IMR-90 (cell line): ENCODE data around the gene SLC25A19. TPM values are rescaled to one million over a fixed set of nuclear protein-coding genes. Genes with fewer than 3 reads are reported as not detected.

Experiments used
- ATAC-seq: fragments of 200-7000 bp; cut with Tn5 transposase; 2 replicates; pipeline ENCODE4 v1.9.1; 2020; ENCODE audit warnings: low read depth, mild to moderate bottlenecking, moderate library complexity
- BruUV-seq: library from RNA; stranded (reverse); fragments of 400-500 nt; replicated peaks from 2 replicates; lab custom pipeline; 2021; lab: Mats Ljungman, UMichigan
- CTCF ChIA-PET: fragments of 300-600 bp; formaldehyde crosslinking; extraction: SDS; loops from one replicate; lab custom pipeline; 2021; ENCODE audit warnings: antibody characterized with exemption; lab: Yijun Ruan, JAX
- POLR2A ChIA-PET: fragments of 300-600 bp; sonication (Branson Sonifier 250); formaldehyde crosslinking; loops from one replicate; lab custom pipeline; 2022; ENCODE audit warnings: antibody characterized with exemption; ENCODE audit not compliant: unreplicated experiment; lab: Charles Lee
- DNase-seq: peaks from one replicate; pipeline ENCODE4 v3.0.0; 2013
- H2AFZ ChIP-seq: replicated peaks from 2 replicates; pipeline ENCODE3; 2013; ENCODE audit warnings: low read length, mild to moderate bottlenecking; ENCODE audit not compliant: poor library complexity
- H2AK5ac ChIP-seq: 2 replicates; pipeline ENCODE4 v1.6.1; 2013; ENCODE audit warnings: low read depth, low read length, inconsistent platforms
- H2AK9ac ChIP-seq: replicated peaks from 2 replicates; pipeline ENCODE3; 2013; ENCODE audit warnings: mild to moderate bottlenecking, low read depth, low read length, moderate library complexity; ENCODE audit not compliant: poor library complexity
- H2BK120ac ChIP-seq: 2 replicates; pipeline ENCODE4 v1.6.1; 2013; ENCODE audit warnings: low read depth, low read length, inconsistent platforms
- H2BK15ac ChIP-seq: 3 replicates; pipeline ENCODE4 v1.6.1; 2013; ENCODE audit warnings: low read depth, low read length, inconsistent platforms
- H2BK20ac ChIP-seq: 2 replicates; pipeline ENCODE4 v1.6.1; 2013; ENCODE audit warnings: low read depth, mild to moderate bottlenecking, inconsistent platforms, low read length, moderate library complexity
- H2BK5ac ChIP-seq: 2 replicates; pipeline ENCODE4 v1.6.1; 2013; ENCODE audit warnings: mild to moderate bottlenecking, low read depth, low read length, inconsistent platforms; ENCODE audit not compliant: poor library complexity, severe bottlenecking
- H3K14ac ChIP-seq: replicated peaks from 2 replicates; pipeline ENCODE4 v1.6.1; 2013; ENCODE audit warnings: low read depth, low read length, inconsistent platforms
- H3K18ac ChIP-seq: 2 replicates; pipeline ENCODE4 v1.6.1; 2013; ENCODE audit warnings: low read depth, low read length, control low read depth
- H3K23ac ChIP-seq: 2 replicates; pipeline ENCODE4 v1.6.1; 2013; ENCODE audit warnings: low read depth, low read length, inconsistent platforms
- H3K27ac ChIP-seq: 2 replicates; pipeline ENCODE4 v1.5.1; 2013; ENCODE audit warnings: mild to moderate bottlenecking, control low read depth, low read length; ENCODE audit not compliant: insufficient read depth
- H3K27me3 ChIP-seq: 2 replicates; pipeline ENCODE4 v1.6.1; 2013; ENCODE audit warnings: low read length; ENCODE audit not compliant: control insufficient read depth, insufficient read depth
- H3K36me3 ChIP-seq: 2 replicates; pipeline ENCODE4 v1.6.1; 2013; ENCODE audit warnings: low read length, mixed read lengths; ENCODE audit not compliant: control insufficient read depth, insufficient read depth
- H3K4ac ChIP-seq: 2 replicates; pipeline ENCODE4 v1.6.1; 2013; ENCODE audit warnings: low read depth, low read length, inconsistent platforms
- H3K4me1 ChIP-seq: 2 replicates; pipeline ENCODE4 v1.6.1; 2013; ENCODE audit warnings: low read length, mixed read lengths; ENCODE audit not compliant: control insufficient read depth, insufficient read depth
- H3K4me2 ChIP-seq: 2 replicates; pipeline ENCODE4 v1.6.1; 2013; ENCODE audit warnings: low read depth, mild to moderate bottlenecking, control low read depth, low read length, moderate library complexity
- H3K4me3 ChIP-seq: 2 replicates; pipeline ENCODE4 v1.5.1; 2013; ENCODE audit warnings: low read depth, mild to moderate bottlenecking, control low read depth, low read length, moderate library complexity; ENCODE audit not compliant: insufficient read depth
- H3K56ac ChIP-seq: 2 replicates; pipeline ENCODE4 v1.6.1; 2013; ENCODE audit warnings: low read length, inconsistent platforms; ENCODE audit not compliant: insufficient read depth; ENCODE audit errors: extremely low read depth
- H3K79me1 ChIP-seq, 2 experiments: 2 replicates each; pipeline ENCODE4 v1.6.1; 2013; ENCODE audit warnings: low read length in 2 of 2, inconsistent platforms in 1 of 2, low read depth in 1 of 2
- H3K9ac ChIP-seq: 2 replicates; pipeline ENCODE4 v1.6.1; 2013; ENCODE audit warnings: low read depth, low read length, control low read depth
- H3K9me1 ChIP-seq: 2 replicates; pipeline ENCODE4 v1.6.1; 2013; ENCODE audit warnings: low read length, inconsistent platforms; ENCODE audit not compliant: insufficient read depth
- H3K9me3 ChIP-seq: 2 replicates; pipeline ENCODE4 v1.6.1; 2013; ENCODE audit warnings: low read length; ENCODE audit not compliant: control insufficient read depth, insufficient read depth
- H4K20me1 ChIP-seq: 2 replicates; pipeline ENCODE4 v1.6.1; 2013; ENCODE audit warnings: low read length, inconsistent platforms; ENCODE audit not compliant: insufficient read depth
- H4K5ac ChIP-seq: 2 replicates; pipeline ENCODE4 v1.6.1; 2013; ENCODE audit warnings: mild to moderate bottlenecking, low read depth, low read length, control low read depth
- H4K8ac ChIP-seq, 2 experiments: 2 replicates each; pipeline ENCODE4 v1.6.1; 2013; ENCODE audit warnings: low read depth in 2 of 2, low read length in 2 of 2, control low read depth in 1 of 2, inconsistent platforms in 1 of 2
- H4K91ac ChIP-seq: 2 replicates; pipeline ENCODE4 v1.6.1; 2013; ENCODE audit warnings: low read depth, low read length, inconsistent platforms; ENCODE audit not compliant: insufficient read depth
- BHLHE40 ChIP-seq: fragments of 150-350 bp; IDR thresholded peaks from 2 replicates; pipeline ENCODE4 v1.6.1; 2016; ENCODE audit warnings: mild to moderate bottlenecking, low read depth, low read length
- CEBPB ChIP-seq: IDR thresholded peaks from 2 replicates; pipeline ENCODE4 v1.6.1; 2012; ENCODE audit warnings: low read depth, low read length, improper control_type of control experiment
- FOS ChIP-seq: fragments of 150-350 bp; IDR thresholded peaks from 2 replicates; pipeline ENCODE4 v1.6.1; 2016; ENCODE audit warnings: low read depth, low read length
- MAFK ChIP-seq: IDR thresholded peaks from 2 replicates; pipeline ENCODE4 v1.6.1; 2012; ENCODE audit warnings: low read depth, low read length, improper control_type of control experiment
- MXI1 ChIP-seq: IDR thresholded peaks from 2 replicates; pipeline ENCODE4 v1.6.1; 2012; ENCODE audit warnings: low read depth, mild to moderate bottlenecking, low read length, moderate library complexity, borderline replicate concordance
- POLR2A ChIP-seq: IDR thresholded peaks from 2 replicates; pipeline ENCODE4 v1.6.1; 2012; ENCODE audit warnings: mild to moderate bottlenecking, low read depth, low read length
- RAD21 ChIP-seq: IDR thresholded peaks from 2 replicates; pipeline ENCODE4 v1.6.1; 2012; ENCODE audit warnings: low read length, improper control_type of control experiment
- RCOR1 ChIP-seq: IDR thresholded peaks from 2 replicates; pipeline ENCODE4 v1.6.1; 2012; ENCODE audit warnings: mild to moderate bottlenecking, low read length, improper control_type of control experiment; ENCODE audit not compliant: insufficient replicate concordance
- SMC3 ChIP-seq: fragments of 150-350 bp; IDR thresholded peaks from 2 replicates; pipeline ENCODE4 v1.6.1; 2016; ENCODE audit warnings: low read depth, mild to moderate bottlenecking, antibody characterized with exemption, low read length, moderate library complexity
- WGBS, 2 experiments: methylation state at CpG; one replicate each; pipeline versions ENCODE4 v1.1.5 to v1.1.7; 2013; ENCODE audit warnings: missing lambda C conversion rate in 2 of 2; ENCODE audit not compliant: insufficient read length in 1 of 2; ENCODE audit errors: extremely low coverage in 2 of 2; 5-methylcytosine and 5-hydroxymethylcytosine counted together
- dilution Hi-C: fragments of 300-500 bp; cut with HindIII; formaldehyde crosslinking; loops from one replicate; pipeline ENCODE4 v1.14.3; 2018; ENCODE audit warnings: low sequenced_read_pairs; ENCODE audit not compliant: unreplicated experiment
- in situ Hi-C: fragments of 300-500 bp; cut with MboI; formaldehyde crosslinking; loops from 3 replicates; pipeline ENCODE4 v1.14.3; 2019; ENCODE audit warnings: low sequenced_read_pairs, inconsistent platforms, mixed read lengths
- intact Hi-C: fragments of 100-400 bp; cut with micrococcal nuclease; formaldehyde crosslinking; loops from 2 replicates; pipeline ENCODE4 v1.10.0; 2022
- polyA plus RNA-seq, 3 experiments: library from polyadenylated mRNA; depleted of rRNA; stranded (reverse); fragments of >200 nt; gene quantifications; 2 replicates each; pipeline ENCODE4 v1.2.3, GENCODE V29; 2012; ENCODE audit warnings: low replicate concordance in 1 of 3
- total RNA-seq: library from RNA; depleted of rRNA; stranded (reverse); fragments of >200 nt; gene quantifications from 2 replicates; pipeline ENCODE4 v1.2.3, GENCODE V29; 2012
- TF ChIP-seq, protein P1 (sequence below): fragments of 150-350 bp; IDR thresholded peaks from 2 replicates; pipeline ENCODE4 v1.6.1; 2016; ENCODE audit warnings: low read depth, mild to moderate bottlenecking, low read length, moderate library complexity, borderline replicate concordance
- TF ChIP-seq, protein P2 (sequence below): conservative IDR thresholded peaks from 2 replicates; pipeline ENCODE4 v1.5.1; 2012; ENCODE audit warnings: mild to moderate bottlenecking, low read depth, low read length, improper control_type of control experiment
- TF ChIP-seq, protein P3 (sequence below): fragments of 150-350 bp; IDR thresholded peaks from 2 replicates; pipeline ENCODE4 v1.6.1; 2017; ENCODE audit warnings: mild to moderate bottlenecking, antibody characterized with exemption, low read length, low read depth

The SLC25A19 gene
- total and polyA plus RNA-seq, 2 of the 4 experiments (the other 2 are of a cell fraction) = 9.1 to 9.2 TPM

DNA sequence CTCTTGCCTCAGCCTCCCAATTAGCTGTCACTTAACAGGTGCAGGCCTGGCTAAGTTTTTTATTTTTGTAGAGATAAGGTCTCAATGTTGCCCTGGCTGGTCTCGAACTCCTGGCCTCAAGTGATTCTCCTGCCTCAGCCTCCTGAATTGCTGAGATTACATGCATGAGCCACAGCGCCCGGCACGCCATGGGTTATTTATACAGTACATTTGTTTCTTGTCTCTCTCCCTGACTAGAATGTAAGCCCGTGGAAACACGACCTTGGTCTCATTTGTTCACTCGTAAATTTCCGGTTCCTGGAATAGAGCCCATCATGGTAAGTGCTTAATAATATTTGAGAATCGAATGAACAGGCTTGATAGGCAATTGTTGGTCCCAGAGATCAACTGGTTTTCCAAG is 2.0 kb downstream of the SLC25A19 start:
- H3K27me3 ChIP-seq = no peaks in the 10 kb centered on the region
- in situ Hi-C loops (no loop called here), intact Hi-C loops (no loop called here), dilution Hi-C loops (no loop called here)
- no peak overlapping the region for H2AK5ac ChIP-seq
- H3K18ac ChIP-seq = no peak overlapping the region
- no peak for DNase-seq
- H3K9me1 ChIP-seq = peaks cover 4% of the 10 kb centered on the region; the same call in 1 of the 2 replicates
- H3K4me1 ChIP-seq = no peaks in the 10 kb centered on the region
- H2AK9ac ChIP-seq = no peak overlapping the region
- BruUV-seq = no TSS peak
- no peak overlapping the region for H3K4me2 ChIP-seq
- H2BK20ac ChIP-seq = no peak overlapping the region
- no peak overlapping the region for H3K4me3 ChIP-seq
- no peak overlapping the region for H3K56ac ChIP-seq
- no peaks in the 10 kb centered on the region for H4K20me1 ChIP-seq
- no peak overlapping the region for H4K5ac ChIP-seq
- peaks cover 0 to 13% of the 10 kb centered on the region in 2 experiments; a peak in 1 of 4 replicates for H3K79me1 ChIP-seq
- ChIA-PET CTCF (no interaction called here), POLR2A (no interaction called here)
- no peak for ATAC-seq
- no peak overlapping the region for H2BK5ac ChIP-seq
- no peak overlapping the region for H2AFZ ChIP-seq
- H3K23ac ChIP-seq = no peak overlapping the region
- no peak overlapping the region for H3K9ac ChIP-seq
- TF ChIP-seq RCOR1 = no peak
- TF ChIP-seq, protein P1, sequence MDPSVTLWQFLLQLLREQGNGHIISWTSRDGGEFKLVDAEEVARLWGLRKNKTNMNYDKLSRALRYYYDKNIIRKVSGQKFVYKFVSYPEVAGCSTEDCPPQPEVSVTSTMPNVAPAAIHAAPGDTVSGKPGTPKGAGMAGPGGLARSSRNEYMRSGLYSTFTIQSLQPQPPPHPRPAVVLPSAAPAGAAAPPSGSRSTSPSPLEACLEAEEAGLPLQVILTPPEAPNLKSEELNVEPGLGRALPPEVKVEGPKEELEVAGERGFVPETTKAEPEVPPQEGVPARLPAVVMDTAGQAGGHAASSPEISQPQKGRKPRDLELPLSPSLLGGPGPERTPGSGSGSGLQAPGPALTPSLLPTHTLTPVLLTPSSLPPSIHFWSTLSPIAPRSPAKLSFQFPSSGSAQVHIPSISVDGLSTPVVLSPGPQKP = no peak
- TF ChIP-seq CEBPB = no peak
- no peak for TF ChIP-seq FOS
- no peak for TF ChIP-seq MAFK
- TF ChIP-seq MXI1 = no peak
- no peak for TF ChIP-seq BHLHE40
- TF ChIP-seq SMC3 = no peak
- TF ChIP-seq, protein P2, sequence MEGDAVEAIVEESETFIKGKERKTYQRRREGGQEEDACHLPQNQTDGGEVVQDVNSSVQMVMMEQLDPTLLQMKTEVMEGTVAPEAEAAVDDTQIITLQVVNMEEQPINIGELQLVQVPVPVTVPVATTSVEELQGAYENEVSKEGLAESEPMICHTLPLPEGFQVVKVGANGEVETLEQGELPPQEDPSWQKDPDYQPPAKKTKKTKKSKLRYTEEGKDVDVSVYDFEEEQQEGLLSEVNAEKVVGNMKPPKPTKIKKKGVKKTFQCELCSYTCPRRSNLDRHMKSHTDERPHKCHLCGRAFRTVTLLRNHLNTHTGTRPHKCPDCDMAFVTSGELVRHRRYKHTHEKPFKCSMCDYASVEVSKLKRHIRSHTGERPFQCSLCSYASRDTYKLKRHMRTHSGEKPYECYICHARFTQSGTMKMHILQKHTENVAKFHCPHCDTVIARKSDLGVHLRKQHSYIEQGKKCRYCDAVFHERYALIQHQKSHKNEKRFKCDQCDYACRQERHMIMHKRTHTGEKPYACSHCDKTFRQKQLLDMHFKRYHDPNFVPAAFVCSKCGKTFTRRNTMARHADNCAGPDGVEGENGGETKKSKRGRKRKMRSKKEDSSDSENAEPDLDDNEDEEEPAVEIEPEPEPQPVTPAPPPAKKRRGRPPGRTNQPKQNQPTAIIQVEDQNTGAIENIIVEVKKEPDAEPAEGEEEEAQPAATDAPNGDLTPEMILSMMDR = no peak
- TF ChIP-seq RAD21 = no peak
- TF ChIP-seq POLR2A = no peak
- TF ChIP-seq, protein P3, sequence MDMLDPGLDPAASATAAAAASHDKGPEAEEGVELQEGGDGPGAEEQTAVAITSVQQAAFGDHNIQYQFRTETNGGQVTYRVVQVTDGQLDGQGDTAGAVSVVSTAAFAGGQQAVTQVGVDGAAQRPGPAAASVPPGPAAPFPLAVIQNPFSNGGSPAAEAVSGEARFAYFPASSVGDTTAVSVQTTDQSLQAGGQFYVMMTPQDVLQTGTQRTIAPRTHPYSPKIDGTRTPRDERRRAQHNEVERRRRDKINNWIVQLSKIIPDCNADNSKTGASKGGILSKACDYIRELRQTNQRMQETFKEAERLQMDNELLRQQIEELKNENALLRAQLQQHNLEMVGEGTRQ = no peak
- H2BK15ac ChIP-seq = no peak overlapping the region
- no peak overlapping the region for H3K27ac ChIP-seq
- WGBS, 2 experiments = 100% methylated on average over 1 of the region's 9 CpGs; no CpG with 5 or more reads in 1 of the 2 experiments
- no peak overlapping the region for H3K4ac ChIP-seq
- no peak overlapping the region for H3K14ac ChIP-seq
- no peak overlapping the region for H2BK120ac ChIP-seq
- no peak overlapping the region for H4K91ac ChIP-seq
- peaks cover 3% of the 10 kb centered on the region; the same call in 1 of the 2 replicates for H3K36me3 ChIP-seq
- H3K9me3 ChIP-seq = no peaks in the 10 kb centered on the region
- H4K8ac ChIP-seq = no peak overlapping the region
